ENCODE data around the gene CARHSP1. TPM values are rescaled to one million over a fixed set of nuclear protein-coding genes. Genes with fewer than 3 reads are reported as not detected.

Gene CARHSP1
- total RNA-seq, 1 experiment from 2014 or later, result 104 TPM

DNA sequence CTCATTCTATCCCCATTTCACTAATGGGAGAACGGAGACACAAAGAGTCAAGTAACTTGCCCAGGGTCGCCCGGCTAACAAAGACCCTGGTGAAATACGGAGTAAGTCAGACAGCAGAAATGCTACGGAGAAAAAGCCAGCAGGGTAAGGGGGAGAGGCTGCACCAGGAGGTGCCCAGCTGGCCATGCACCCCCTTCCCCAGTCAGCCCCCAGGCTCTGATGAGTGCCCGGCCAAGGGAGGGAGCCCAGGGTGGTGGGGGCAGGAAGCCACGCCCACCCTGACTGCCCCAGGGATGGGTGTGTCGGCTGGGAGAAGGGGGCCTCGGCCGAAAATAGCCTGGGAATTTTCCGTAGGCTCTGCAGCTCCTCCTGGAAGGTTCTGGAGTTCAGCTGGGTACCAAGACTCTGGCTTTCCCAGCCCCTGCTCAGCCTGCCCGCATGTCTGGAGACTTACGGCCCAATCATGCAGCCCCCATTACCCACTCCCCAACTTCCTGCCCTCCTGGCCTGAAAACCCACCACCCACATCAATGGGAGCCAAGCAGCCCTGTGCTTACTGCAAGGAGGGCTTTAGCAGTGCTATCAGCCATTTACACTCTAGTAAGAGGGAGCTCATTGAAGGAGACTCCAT is 4.2 kb downstream of the CARHSP1 start:
- intact Hi-C loops (cut with micrococcal nuclease; ENCODE audit: unreplicated experiment), result no loop called here
- CTCF ChIA-PET, result interaction anchor here (0.9 to 2.4 kb wide), 3 partner anchors 14 to 21 kb away, joined by 3 to 15 read pairs (median 7); no protein-coding TSS in a partner anchor
- H3K4me3 Mint-ChIP-seq (ENCODE audit: low read depth, unreplicated experiment), result peak overlapping the region; percentile 31
- H3K4me1 Mint-ChIP-seq (ENCODE audit: low read depth, unreplicated experiment), result peaks cover 90% of the 10 kb centered on the region
- H3K27ac Mint-ChIP-seq (ENCODE audit: unreplicated experiment), result peak overlapping the region; percentile 92
- H3K27me3 Mint-ChIP-seq (ENCODE audit: unreplicated experiment), result no peaks in the 10 kb centered on the region
- no TSS peak for BruUV-seq (replicated peaks)
- TF ChIP-seq, protein P1, sequence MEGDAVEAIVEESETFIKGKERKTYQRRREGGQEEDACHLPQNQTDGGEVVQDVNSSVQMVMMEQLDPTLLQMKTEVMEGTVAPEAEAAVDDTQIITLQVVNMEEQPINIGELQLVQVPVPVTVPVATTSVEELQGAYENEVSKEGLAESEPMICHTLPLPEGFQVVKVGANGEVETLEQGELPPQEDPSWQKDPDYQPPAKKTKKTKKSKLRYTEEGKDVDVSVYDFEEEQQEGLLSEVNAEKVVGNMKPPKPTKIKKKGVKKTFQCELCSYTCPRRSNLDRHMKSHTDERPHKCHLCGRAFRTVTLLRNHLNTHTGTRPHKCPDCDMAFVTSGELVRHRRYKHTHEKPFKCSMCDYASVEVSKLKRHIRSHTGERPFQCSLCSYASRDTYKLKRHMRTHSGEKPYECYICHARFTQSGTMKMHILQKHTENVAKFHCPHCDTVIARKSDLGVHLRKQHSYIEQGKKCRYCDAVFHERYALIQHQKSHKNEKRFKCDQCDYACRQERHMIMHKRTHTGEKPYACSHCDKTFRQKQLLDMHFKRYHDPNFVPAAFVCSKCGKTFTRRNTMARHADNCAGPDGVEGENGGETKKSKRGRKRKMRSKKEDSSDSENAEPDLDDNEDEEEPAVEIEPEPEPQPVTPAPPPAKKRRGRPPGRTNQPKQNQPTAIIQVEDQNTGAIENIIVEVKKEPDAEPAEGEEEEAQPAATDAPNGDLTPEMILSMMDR (IDR thresholded peaks at IDR 0.05; ENCODE audit: unreplicated experiment), result no peak
- DNase-seq, result no peak
- H3K9me3 Mint-ChIP-seq (ENCODE audit: low read depth, unreplicated experiment), result no peaks in the 10 kb centered on the region
- peaks cover 97% of the 10 kb centered on the region for H3K36me3 Mint-ChIP-seq (ENCODE audit: insufficient read depth, unreplicated experiment)

DNA sequence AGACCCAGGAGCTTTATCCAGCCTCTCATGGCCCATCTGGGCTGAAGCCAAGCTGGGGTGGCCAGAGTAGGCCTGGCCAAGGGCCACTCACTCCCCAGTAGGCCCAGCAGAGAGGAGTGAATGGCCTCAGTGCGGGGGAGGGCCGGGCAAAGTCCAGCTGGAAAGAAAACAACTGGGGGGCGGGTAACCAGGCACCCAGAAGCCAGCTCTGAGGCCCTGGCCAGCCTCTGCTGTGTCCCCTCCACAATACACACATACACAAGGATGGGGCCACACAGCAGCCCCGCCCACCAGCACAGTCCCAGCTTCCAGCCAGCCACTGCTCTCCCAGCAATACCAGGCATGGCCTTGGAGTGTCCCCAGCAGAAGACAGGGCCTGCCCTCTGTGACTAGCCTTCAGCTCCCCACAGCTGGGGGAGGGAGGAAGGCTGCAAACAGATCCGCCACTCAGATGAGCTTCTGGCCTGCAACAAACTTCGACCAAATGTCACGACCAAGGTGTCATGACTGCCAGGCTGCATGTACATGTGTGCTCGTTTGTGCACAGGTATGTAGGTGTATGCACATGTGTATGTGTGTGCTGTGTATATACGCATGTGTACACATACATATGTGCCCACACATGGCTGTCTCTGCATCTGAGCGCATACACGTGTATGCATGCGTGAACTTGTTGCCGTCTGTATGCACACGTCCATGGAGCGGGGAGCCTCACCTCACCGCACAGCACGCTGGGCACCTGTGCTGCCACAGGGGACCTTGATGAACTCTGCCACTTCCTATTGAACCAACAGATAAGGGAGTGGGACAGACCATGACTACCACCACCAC is 5.0 kb downstream of the CARHSP1 start:
- Mint-ChIP-seq H3K4me3 (ENCODE audit: low read depth, unreplicated experiment) (peak overlapping the region; percentile 31), H3K36me3 (ENCODE audit: insufficient read depth, unreplicated experiment) (peaks cover 97% of the 10 kb centered on the region), H3K27me3 (ENCODE audit: unreplicated experiment) (no peaks in the 10 kb centered on the region), H3K27ac (ENCODE audit: unreplicated experiment) (peak overlapping the region; percentile 92), H3K4me1 (ENCODE audit: low read depth, unreplicated experiment) (peaks cover 85% of the 10 kb centered on the region), H3K9me3 (ENCODE audit: low read depth, unreplicated experiment) (no peaks in the 10 kb centered on the region)
- intact Hi-C loops (cut with micrococcal nuclease; ENCODE audit: unreplicated experiment), result no loop called here
- TF ChIP-seq, protein P1 (IDR thresholded peaks at IDR 0.05; ENCODE audit: unreplicated experiment), result peak; percentile 30
- peak; percentile 84 for DNase-seq
- CTCF ChIA-PET, result interaction anchor here (0.6 to 2.4 kb wide), 3 partner anchors 16 to 294 kb away, joined by 3 to 15 read pairs (median 7); no protein-coding TSS in a partner anchor
- BruUV-seq (replicated peaks), result no TSS peak

DNA sequence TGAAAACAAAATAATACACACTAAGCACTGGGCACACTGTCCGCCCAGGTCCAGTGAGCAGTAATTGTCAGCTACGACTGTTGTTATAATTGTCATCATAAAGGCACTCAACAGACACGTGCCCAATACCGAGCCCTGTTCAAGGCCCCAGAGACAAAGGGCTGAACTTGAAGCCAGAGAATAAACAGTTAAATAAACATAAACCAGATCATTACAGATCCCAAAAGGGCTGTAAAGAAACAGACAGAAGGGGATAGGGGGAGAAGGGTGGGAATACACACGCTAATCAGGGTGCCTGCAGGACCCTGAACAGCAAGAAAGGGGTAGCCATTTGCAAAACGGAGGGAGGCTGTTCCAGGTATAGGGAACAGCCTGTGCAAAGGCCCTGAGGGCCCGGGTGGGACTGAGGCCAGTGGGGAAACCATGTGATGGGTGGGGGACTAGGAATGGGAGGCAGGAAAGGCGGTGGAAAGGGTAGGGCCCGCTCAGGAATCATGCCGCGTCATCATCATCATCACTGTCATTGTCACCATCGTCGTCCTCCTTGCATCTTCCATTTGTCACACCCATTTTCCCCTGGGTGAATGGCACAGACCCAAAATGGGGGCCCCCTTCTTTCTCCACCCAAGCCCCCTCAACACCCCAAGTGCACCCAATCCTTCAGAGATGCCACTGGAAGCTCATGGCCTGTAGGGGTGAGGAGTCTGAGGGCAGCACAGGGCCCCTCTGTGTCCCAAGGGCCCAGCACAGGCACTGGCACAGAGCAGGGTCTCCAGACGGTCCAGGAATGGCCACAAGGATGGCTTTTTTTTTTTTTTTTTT is 6.3 kb downstream of the CARHSP1 start:
- BruUV-seq (replicated peaks), result no TSS peak
- no peaks in the 10 kb centered on the region for H3K9me3 Mint-ChIP-seq (ENCODE audit: low read depth, unreplicated experiment)
- intact Hi-C loops (cut with micrococcal nuclease; ENCODE audit: unreplicated experiment), result no loop called here
- peaks cover 78% of the 10 kb centered on the region for H3K4me1 Mint-ChIP-seq (ENCODE audit: low read depth, unreplicated experiment)
- TF ChIP-seq, protein P1 (IDR thresholded peaks at IDR 0.05; ENCODE audit: unreplicated experiment), result no peak
- H3K27me3 Mint-ChIP-seq (ENCODE audit: unreplicated experiment), result no peaks in the 10 kb centered on the region
- H3K4me3 Mint-ChIP-seq (ENCODE audit: low read depth, unreplicated experiment), result peak overlapping the region; percentile 31
- CTCF ChIA-PET, result interaction anchor here (1.7 to 2.4 kb wide), 2 partner anchors 18 to 23 kb away, joined by 7 to 15 read pairs; no protein-coding TSS in a partner anchor
- no peak for DNase-seq
- peaks cover 97% of the 10 kb centered on the region for H3K36me3 Mint-ChIP-seq (ENCODE audit: insufficient read depth, unreplicated experiment)
- H3K27ac Mint-ChIP-seq (ENCODE audit: unreplicated experiment), result peak overlapping the region; percentile 92
